ENCODE measurements around the gene ITPR2. TPM values are rescaled to one million over a fixed set of nuclear protein-coding genes. Genes with fewer than 3 reads are reported as not detected.

Gene ITPR2
- polyA plus RNA-seq, 2 of the 4 experiments (the other 2 are of a cell fraction) = 3.1 to 8.1 TPM

- TF ChIP-seq KDM5A (IDR thresholded peaks at IDR 0.05) (no peak), ZC3H11A (IDR thresholded peaks at IDR 0.05) (no peak), MAFK (IDR thresholded peaks at IDR 0.05; ENCODE audit: partially characterized antibody) (no peak)
Measured at GRCh38 chr12:26400627-26401026, 432.4 kb downstream of the ITPR2 start (continued).

DNA sequence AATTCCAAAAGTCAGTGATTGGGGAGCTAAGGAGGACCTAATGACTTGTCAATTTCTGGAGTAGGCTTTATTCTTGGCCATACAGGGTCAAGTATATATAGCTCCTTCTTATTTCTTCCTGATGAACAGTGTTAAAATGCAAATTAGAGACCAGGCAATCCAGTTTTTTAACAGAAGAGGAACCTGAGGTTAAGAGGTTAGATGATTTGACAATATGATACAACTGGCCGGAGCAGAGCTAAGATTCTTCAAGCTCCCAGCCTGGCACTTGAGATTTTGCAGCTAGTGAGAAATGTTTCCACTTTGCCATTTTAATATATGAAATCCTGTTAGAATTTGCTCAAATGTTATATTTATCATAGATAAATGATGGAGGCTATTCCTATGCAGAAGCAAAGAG lies 433.6 kb downstream of the ITPR2 start:
- FAIRE-seq (no peak), ATAC-seq (no peak), DNase-seq (ENCODE audit: low read depth in 1 of 2, low spot score in 1 of 2) (no peak)
- H3K4me1 ChIP-seq = no peaks in the 10 kb centered on the region
- no peak overlapping the region for H3K4me2 ChIP-seq
- 86% methylated on average over 1 of the region's 1 CpG for WGBS (ENCODE audit: missing lambda C conversion rate)
- H3K4me3 ChIP-seq = no peak overlapping the region
- no peaks in the 10 kb centered on the region for H3K9me3 ChIP-seq
- ChIA-PET CTCF (no interaction called here), POLR2A (no interaction called here)
- no peak overlapping the region for H3K27ac ChIP-seq
- TF ChIP-seq MAFK (IDR thresholded peaks at IDR 0.05; ENCODE audit: partially characterized antibody) (no peak), ZSCAN20 (CRISPR knock-in tag; IDR thresholded peaks at IDR 0.05) (no peak), JUNB (IDR thresholded peaks at IDR 0.05) (no peak), KDM5A (IDR thresholded peaks at IDR 0.05) (no peak)

DNA sequence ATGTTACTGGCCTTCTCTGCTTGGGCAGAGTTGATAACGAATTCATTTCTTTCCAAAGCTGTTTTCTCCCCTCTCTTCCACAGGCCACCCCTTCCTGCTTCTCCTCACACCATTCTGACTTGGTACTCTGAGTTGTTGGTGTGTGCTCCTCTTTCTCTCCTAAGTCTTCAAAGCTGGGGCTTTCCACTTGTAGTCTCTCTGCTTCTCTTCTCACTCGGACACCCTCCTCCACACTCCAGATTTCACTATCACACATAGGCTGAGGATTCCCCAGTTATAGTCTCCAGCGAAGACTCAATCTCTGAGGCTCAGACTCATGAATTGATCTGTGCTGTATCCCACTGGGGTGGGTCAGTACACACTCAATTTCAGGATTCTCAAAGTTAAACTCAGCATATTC lies 436.6 kb downstream of the ITPR2 start:
- ATAC-seq (no peak), FAIRE-seq (no peak), DNase-seq (ENCODE audit: low read depth in 1 of 2, low spot score in 1 of 2) (no peak)
- Histone ChIP-seq H3K4me1 (no peaks in the 10 kb centered on the region), H3K27ac (no peak overlapping the region), H3K9me3 (no peaks in the 10 kb centered on the region), H3K4me3 (no peak overlapping the region), H3K4me2 (no peak overlapping the region)
- ChIA-PET POLR2A (no interaction called here), CTCF (interaction anchor here (1.2 kb wide), 1 partner anchor 10 kb away, joined by 3 read pairs; no protein-coding TSS in a partner anchor)
- TF ChIP-seq CBX8 (IDR thresholded peaks at IDR 0.05) (no peak), CEBPB (IDR thresholded peaks at IDR 0.05) (no peak), BHLHE40 (IDR thresholded peaks at IDR 0.05; ENCODE audit: low read depth, low read length) (no peak), EHMT2 (IDR thresholded peaks at IDR 0.05; ENCODE audit: low read depth) (no peak), PHF8 (IDR thresholded peaks at IDR 0.05; ENCODE audit: borderline replicate concordance, low read depth) (no peak), ZC3H11A (IDR thresholded peaks at IDR 0.05) (no peak), ZSCAN20 (CRISPR knock-in tag; IDR thresholded peaks at IDR 0.05) (no peak), ELK1 (IDR thresholded peaks at IDR 0.05; ENCODE audit: low read depth, low read length) (no peak), ESRRA (IDR thresholded peaks at IDR 0.05; ENCODE audit: borderline replicate concordance, low read length) (no peak), HOXB13 (CRISPR knock-in tag; IDR thresholded peaks at IDR 0.05; ENCODE audit: low read depth) (no peak), ZFP36 (IDR thresholded peaks at IDR 0.05; ENCODE audit: borderline replicate concordance, partially characterized antibody) (no peak), RFX5 (IDR thresholded peaks at IDR 0.05) (no peak), CHD2 (IDR thresholded peaks at IDR 0.05; ENCODE audit: low read length, partially characterized antibody) (no peak), KDM1A (IDR thresholded peaks at IDR 0.05; ENCODE audit: low read depth) (no peak), TFCP2L1 (CRISPR knock-in tag; IDR thresholded peaks at IDR 0.05) (no peak), HEYL (CRISPR knock-in tag; IDR thresholded peaks at IDR 0.05) (no peak), RAD21 (conservative IDR thresholded peaks at IDR 0.05 in 1 of 2, IDR thresholded peaks at IDR 0.05 in 1 of 2) (no peak), FOSL2 (IDR thresholded peaks at IDR 0.05) (no peak), FOSL2 (CRISPR knock-in tag; IDR thresholded peaks at IDR 0.05) (no peak), NPAS2 (CRISPR knock-in tag; IDR thresholded peaks at IDR 0.05; ENCODE audit: borderline replicate concordance) (no peak)
- WGBS (ENCODE audit: missing lambda C conversion rate) = 46% methylated on average over 3 of the region's 3 CpGs

- TF ChIP-seq KDM1A (IDR thresholded peaks at IDR 0.05; ENCODE audit: low read depth) (no peak), PBX3 (IDR thresholded peaks at IDR 0.05) (no peak), JUN (IDR thresholded peaks at IDR 0.05) (no peak), FOSL2 (IDR thresholded peaks at IDR 0.05) (no peak), FOSL2 (CRISPR knock-in tag; IDR thresholded peaks at IDR 0.05) (no peak), TP53 (CRISPR knock-in tag; IDR thresholded peaks at IDR 0.05) (no peak)
- TF ChIP-seq, protein P1, sequence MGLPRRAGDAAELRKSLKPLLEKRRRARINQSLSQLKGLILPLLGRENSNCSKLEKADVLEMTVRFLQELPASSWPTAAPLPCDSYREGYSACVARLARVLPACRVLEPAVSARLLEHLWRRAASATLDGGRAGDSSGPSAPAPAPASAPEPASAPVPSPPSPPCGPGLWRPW (IDR thresholded peaks at IDR 0.05) = no peak
- POLR2A ChIA-PET = no interaction called here
- 66% methylated on average over 1 of the region's 1 CpG for WGBS (ENCODE audit: missing lambda C conversion rate)
- CTCF ChIA-PET = no interaction called here
- Histone ChIP-seq H3K27ac (no peak overlapping the region), H3K9me3 (no peaks in the 10 kb centered on the region), H3K4me1 (no peaks in the 10 kb centered on the region), H3K4me3 (no peak overlapping the region), H3K4me2 (no peak overlapping the region)
- FAIRE-seq (no peak), ATAC-seq (no peak), DNase-seq (ENCODE audit: low read depth in 1 of 2, low spot score in 1 of 2) (no peak)
Measured at GRCh38 chr12:26389343-26389742, 443.7 kb downstream of the ITPR2 start.

All from A549 (cell line).